K562 (cell line): Measurements from ENCODE around the gene LY6G5B. TPM values are rescaled to one million over a fixed set of nuclear protein-coding genes. Genes with fewer than 3 reads are reported as not detected.

ENCODE experiments used
- AFF1 ChIP-seq, 2 experiments: fragments of 450-650 bp; IDR thresholded peaks; 2 replicates each; pipeline ENCODE4 v1.6.1; 2018; ENCODE audit warnings: mild to moderate bottlenecking in 2 of 2, low read depth in 1 of 2; ENCODE audit not compliant: partially characterized antibody in 2 of 2
- CHD4 ChIP-seq: fragments of 200-600 bp; sonication (generic); IDR thresholded peaks from 3 replicates; pipeline ENCODE4 v1.6.1; 2012; ENCODE audit warnings: low read depth, mild to moderate bottlenecking, mixed read lengths, low read length, inconsistent platforms; ENCODE audit not compliant: insufficient read depth, insufficient replicate concordance, poor library complexity, severe bottlenecking
- CTBP1 ChIP-seq: fragments of 450-650 bp; IDR thresholded peaks from 2 replicates; pipeline ENCODE4 v1.6.1; 2016; ENCODE audit warnings: borderline replicate concordance
- EGR1 ChIP-seq: fragments of 450-650 bp; conservative IDR thresholded peaks from 2 replicates; pipeline ENCODE4 v1.6.1; 2017; ENCODE audit warnings: mild to moderate bottlenecking
- FUS ChIP-seq: fragments of 200-400 bp; formaldehyde crosslinking; optimal IDR thresholded peaks from 2 replicates; pipeline ENCODE3; 2017; ENCODE audit warnings: low read depth, low read length
- HNRNPL ChIP-seq: fragments of 200-400 bp; formaldehyde crosslinking; IDR thresholded peaks from 2 replicates; pipeline ENCODE4 v1.6.1; 2017; ENCODE audit warnings: low read depth, mild to moderate bottlenecking, low read length
- JUN ChIP-seq, 2 experiments: sonication (generic) in 1 of 2; formaldehyde crosslinking in 1 of 2; IDR thresholded peaks; 2 replicates each; pipeline versions ENCODE4 v1.6.1 to v1.8.0; 2012 to 2022; ENCODE audit warnings: borderline replicate concordance in 2 of 2, mild to moderate bottlenecking in 2 of 2, improper control_type of control experiment in 1 of 2, low read depth in 1 of 2, low read length in 1 of 2, missing genetic modification reagents in 1 of 2
- KLF16 ChIP-seq: IDR thresholded peaks from 2 replicates; pipeline ENCODE4 v1.6.1; 2016; ENCODE audit warnings: antibody characterized with exemption
- MECOM ChIP-seq: fragments of 250-450 bp; sonication (Bioruptor Pico); IDR thresholded peaks from 2 replicates; pipeline ENCODE4 v1.8.0; 2022; ENCODE audit warnings: inconsistent platforms
- MLLT1 ChIP-seq, 2 experiments: fragments of 450-650 bp; IDR thresholded peaks; 2 replicates each; pipeline ENCODE4 v1.6.1; 2016
- NFRKB ChIP-seq: fragments of 450-650 bp; IDR thresholded peaks from 2 replicates; pipeline ENCODE4 v1.6.1; 2016; ENCODE audit warnings: low read depth
- NR2C2 ChIP-seq, 2 experiments: fragments of 200-800 bp in 1 of 2; sonication (Bioruptor generic) in 1 of 2; sonication (generic) in 1 of 2; formaldehyde crosslinking in 1 of 2; IDR thresholded peaks; 2 replicates each; pipeline versions ENCODE4 v1.6.1 to v1.8.0; 2016 to 2022; ENCODE audit warnings: mild to moderate bottlenecking in 1 of 2, missing compliant biosample characterization in 1 of 2, missing genetic modification characterization in 1 of 2, missing genetic modification reagents in 1 of 2
- PCBP1 ChIP-seq: fragments of 200-400 bp; formaldehyde crosslinking; IDR thresholded peaks from 2 replicates; pipeline ENCODE4 v1.6.1; 2018; ENCODE audit warnings: mild to moderate bottlenecking, low read depth, low read length; ENCODE audit not compliant: poor library complexity, severe bottlenecking
- PHB2 ChIP-seq: fragments of 450-650 bp; IDR thresholded peaks from 2 replicates; pipeline ENCODE4 v1.6.1; 2017; ENCODE audit warnings: low read depth
- SMAD4 ChIP-seq: fragments of 250-450 bp; sonication (Bioruptor Pico); conservative IDR thresholded peaks from 2 replicates; pipeline ENCODE4 v1.8.0; 2021; ENCODE audit warnings: inconsistent platforms, mild to moderate bottlenecking, moderate library complexity
- SOX6 ChIP-seq: fragments of 450-650 bp; IDR thresholded peaks from 2 replicates; pipeline ENCODE4 v1.6.1; 2014; ENCODE audit warnings: mild to moderate bottlenecking
- ZBED1 ChIP-seq: IDR thresholded peaks from 2 replicates; pipeline ENCODE4 v1.6.1; 2014
- ZEB2 ChIP-seq: fragments of 450-650 bp; IDR thresholded peaks from 2 replicates; pipeline ENCODE4 v1.6.1; 2016
- ZNF589 ChIP-seq: fragments of 200-800 bp; sonication (Bioruptor generic); IDR thresholded peaks from 2 replicates; pipeline ENCODE4 v1.6.1; 2016; ENCODE audit warnings: low read depth, missing genetic modification characterization, missing compliant biosample characterization
- ZNF655 ChIP-seq: fragments of 250-450 bp; sonication (Bioruptor Pico); IDR thresholded peaks from 2 replicates; pipeline ENCODE4 v1.5.0; 2021
- polyA plus RNA-seq, 8 experiments: library from polyadenylated mRNA; depleted of rRNA in 4 of 8; stranded (reverse) in 5 of 8; unstranded in 3 of 8; fragments of >200 nt; fragmentation: Nextera tagmentation in 2 of 8; fragmentation: Illumina TruSeq in 1 of 8; extraction: Ambion mirVana in 2 of 8; extraction: Trizol in 1 of 8; gene quantifications; 2 replicates each; pipeline versions ENCODE4 v1.2.1 to v1.2.3, GENCODE V29; 2011 to 2014; ENCODE audit warnings: inconsistent platforms in 1 of 8, missing spikeins in 1 of 8
- total RNA-seq, 7 experiments: library from RNA; depleted of rRNA in 6 of 7; stranded (reverse); fragments of >200 nt in 6 of 7; fragmentation: Illumina TruSeq in 2 of 7; extraction: Trizol in 2 of 7; gene quantifications; 2 replicates each; pipeline versions ENCODE4 v1.2.1 to v1.2.3, GENCODE V29; 2011 to 2021; ENCODE audit warnings: low replicate concordance in 1 of 7

LY6G5B gene
- total and polyA plus RNA-seq, 9 of the 15 experiments (the other 6 are each of a cell fraction or from before 2014, with no cell fraction given): 6.0 to 27.0 (median 7.5) TPM

- no peak for TF ChIP-seq PCBP1
- peak; percentile 90; a peak in 3 of 4 replicates for TF ChIP-seq MLLT1 (IDR thresholded peaks at IDR 0.05)
- peak; percentile 69 for TF ChIP-seq ZBED1
- peak; percentile 91; the same call in 1 of the 2 replicates for TF ChIP-seq ZNF655
- peak; percentile 42; the same call in 1 of the 2 replicates for TF ChIP-seq NR2C2 (CRISPR knock-in tag; IDR thresholded peaks at IDR 0.05)
- peak; percentile 98 for TF ChIP-seq NR2C2 (tag; IDR thresholded peaks at IDR 0.05)
- TF ChIP-seq NFRKB: peak; percentile 75; the same call in 1 of the 2 replicates
- 0 out of 2 replicates have a peak, but pooled peaks have one; percentile 6 for TF ChIP-seq SMAD4 (CRISPR knock-in tag)
- TF ChIP-seq CTBP1: peak; percentile 92; the same call in 1 of the 2 replicates
- peak; percentile 60; the same call in 1 of the 2 replicates for TF ChIP-seq PHB2
- peak; percentile 81 to 87 for TF ChIP-seq AFF1 (IDR thresholded peaks at IDR 0.05; ENCODE audit: low read depth in 1 of 2, partially characterized antibody in 2 of 2)
- peak; percentile 61; the same call in 1 of the 2 replicates for TF ChIP-seq HNRNPL
- peak; percentile 100 for TF ChIP-seq EGR1
- TF ChIP-seq SOX6: 0 out of 2 replicates have a peak, but pooled peaks have one; percentile 67
- TF ChIP-seq ZEB2: peak; percentile 70
- TF ChIP-seq ZNF589: peak; percentile 71
- peak; percentile 20 for TF ChIP-seq CHD4
- no peak for TF ChIP-seq JUN (IDR thresholded peaks at IDR 0.05; ENCODE audit: borderline replicate concordance, low read depth, low read length)
- 0 out of 2 replicates have a peak, but pooled peaks have one; percentile 36 for TF ChIP-seq JUN (CRISPR knock-in tag; IDR thresholded peaks at IDR 0.05; ENCODE audit: borderline replicate concordance)
- TF ChIP-seq FUS: no peak
- TF ChIP-seq MECOM: 0 out of 2 replicates have a peak, but pooled peaks have one; percentile 2
- TF ChIP-seq KLF16: 0 out of 2 replicates have a peak, but pooled peaks have one; percentile 49
Measured at GRCh38 chr6:31652925-31653724, 16.7 kb upstream of the LY6G5B start (continued).
